Endometrium (tissue), 2 donors: ENCODE measurements around the gene KRTAP5-8.
"Not testable (repeated sequence)": the region's sequence is repeated elsewhere in the genome, so short reads cannot be mapped to it uniquely, and the experiment has no call there.

ENCODE experiments used
- FAIRE-seq: peaks from 2 replicates; lab custom pipeline; 2012; peaks lifted over from hg19 to GRCh38; lab: Jason Lieb, UNC
- donor health status: control.
- donor health status: control.

The KRTAP5-8 gene

GRCh38 chr11:71574418-71574817 is 36.6 kb downstream of the KRTAP5-8 start:
- FAIRE-seq = no peak

GRCh38 chr11:71575723-71576424 is 38.0 kb downstream of the KRTAP5-8 start:
- FAIRE-seq = no peak

- FAIRE-seq = not testable (repeated sequence)
Observed at GRCh38 chr11:71576688-71577465, 39.1 kb downstream of the KRTAP5-8 start.

- no peak for FAIRE-seq
Observed at GRCh38 chr11:71577469-71578004, 39.7 kb downstream of the KRTAP5-8 start.

- not testable (repeated sequence) for FAIRE-seq
Observed at GRCh38 chr11:71579513-71579912, 41.7 kb downstream of the KRTAP5-8 start.

- no peak for FAIRE-seq
Observed at GRCh38 chr11:71580057-71581003, 42.5 kb downstream of the KRTAP5-8 start.

- no peak for FAIRE-seq
Observed at GRCh38 chr11:71581826-71582225, 44.0 kb downstream of the KRTAP5-8 start.

- no peak for FAIRE-seq
Observed at GRCh38 chr11:71582309-71582895, 44.6 kb downstream of the KRTAP5-8 start, which contains the start of gene KRTAP5-11. Gene KRTAP5-11 (minus strand): TSS chr11:71582875. CDS start chr11:71582837, 38 bp downstream.

GRCh38 chr11:71582969-71583368 is 45.1 kb downstream of the KRTAP5-8 start:
- not testable (repeated sequence) for FAIRE-seq

- not testable (repeated sequence) for FAIRE-seq
Observed at GRCh38 chr11:71585673-71586072, 47.8 kb downstream of the KRTAP5-8 start.

- FAIRE-seq = not testable (repeated sequence)
Observed at GRCh38 chr11:71588314-71588713, 50.5 kb downstream of the KRTAP5-8 start.
